ENCODE measurements around the gene SEPTIN10. TPM values are rescaled to one million over a fixed set of nuclear protein-coding genes. Genes with fewer than 3 reads are reported as not detected.
"Not testable (repeated sequence)": the region's sequence is repeated elsewhere in the genome, so short reads cannot be mapped to it uniquely, and the experiment has no call there.

SEPTIN10 gene
- total and polyA plus RNA-seq, 3 donors from 2014 or later = 118 to 151 (median 130) TPM

- no peak for TF ChIP-seq POLR2A (IDR thresholded peaks at IDR 0.05)
- no peak for TF ChIP-seq CTCF (IDR thresholded peaks at IDR 0.05)
- Histone ChIP-seq H3K4me3 (no peak overlapping the region), H3K36me3 (ENCODE audit: low read depth, missing control alignments) (no peaks in the 10 kb centered on the region), H3K4me1 (peaks cover 6% of the 10 kb centered on the region), H3K27ac (no peak overlapping the region), H3K9me3 (no peaks in the 10 kb centered on the region), H3K27me3 (no peaks in the 10 kb centered on the region)
- intact Hi-C loops (cut with DNase I; ENCODE audit: low total_unique reads) = no loop called here
- WGBS, 2 donors = 95 to 99% methylated on average over 7 of the region's 7 CpGs
- DNase-seq = no peak
Measured at GRCh38 chr2:109647636-109648035, 33.9 kb upstream of the SEPTIN10 start.

- H3K27ac ChIP-seq = no peak overlapping the region
- intact Hi-C loops (cut with DNase I; ENCODE audit: low total_unique reads) = no loop called here
- no peaks in the 10 kb centered on the region for H3K27me3 ChIP-seq
- TF ChIP-seq POLR2A (IDR thresholded peaks at IDR 0.05) (no peak), CTCF (IDR thresholded peaks at IDR 0.05) (no peak)
- DNase-seq = no peak
- no peaks in the 10 kb centered on the region for H3K9me3 ChIP-seq
- H3K4me1 ChIP-seq = peaks cover 6% of the 10 kb centered on the region
- no peaks in the 10 kb centered on the region for H3K36me3 ChIP-seq (ENCODE audit: low read depth, missing control alignments)
- 84 to 95% methylated on average over 8 of the region's 8 CpGs for WGBS, 2 donors
- no peak overlapping the region for H3K4me3 ChIP-seq
Measured at GRCh38 chr2:109646961-109647360, 33.2 kb upstream of the SEPTIN10 start.

GRCh38 chr2:109645412-109646184 lies 31.8 kb upstream of the SEPTIN10 start:
- Histone ChIP-seq H3K4me1 (peaks cover 6% of the 10 kb centered on the region), H3K4me3 (no peak overlapping the region), H3K36me3 (ENCODE audit: low read depth, missing control alignments) (no peaks in the 10 kb centered on the region), H3K27ac (no peak overlapping the region), H3K9me3 (no peaks in the 10 kb centered on the region), H3K27me3 (no peaks in the 10 kb centered on the region)
- intact Hi-C loops (cut with DNase I; ENCODE audit: low total_unique reads) = no loop called here
- TF ChIP-seq CTCF (IDR thresholded peaks at IDR 0.05) (no peak), POLR2A (IDR thresholded peaks at IDR 0.05) (no peak)
- no peak for DNase-seq
- 93 to 94% methylated on average over 14 of the region's 14 CpGs for WGBS, 2 donors

GRCh38 chr2:109644571-109645275 lies 31.0 kb upstream of the SEPTIN10 start:
- no peaks in the 10 kb centered on the region for H3K9me3 ChIP-seq
- peak overlapping the region in 1 of 2 donors; percentile 28 for H3K27ac ChIP-seq
- H3K4me3 ChIP-seq = no peak overlapping the region
- peaks cover 6% of the 10 kb centered on the region for H3K4me1 ChIP-seq
- intact Hi-C loops (cut with DNase I; ENCODE audit: low total_unique reads) = no loop called here
- peak; percentile 22 for DNase-seq
- no peaks in the 10 kb centered on the region for H3K36me3 ChIP-seq (ENCODE audit: low read depth, missing control alignments)
- TF ChIP-seq CTCF (IDR thresholded peaks at IDR 0.05) = no peak
- TF ChIP-seq POLR2A (IDR thresholded peaks at IDR 0.05) = no peak
- no peaks in the 10 kb centered on the region for H3K27me3 ChIP-seq
- 48 to 68% methylated on average over 11 to 12 of the region's 12 CpGs for WGBS, 2 donors

GRCh38 chr2:109640000-109640399 lies 26.2 kb upstream of the SEPTIN10 start:
- H3K4me3 ChIP-seq; intact Hi-C loops (cut with DNase I; ENCODE audit: low total_unique reads); H3K36me3 ChIP-seq (ENCODE audit: low read depth, missing control alignments); H3K27ac ChIP-seq; DNase-seq; H3K4me1 ChIP-seq; H3K9me3 ChIP-seq; H3K27me3 ChIP-seq: not testable (repeated sequence)
- WGBS, 2 donors = 95 to 96% methylated on average over 9 of the region's 9 CpGs
